G401 (cell line): ENCODE measurements around the gene BRD1. TPM values are rescaled to one million over a fixed set of nuclear protein-coding genes. Genes with fewer than 3 reads are reported as not detected.

ENCODE experiments used
- DNase-seq: peaks from one replicate; pipeline ENCODE4 v3.0.0-alpha.2; 2015; ENCODE audit warnings: low spot score
- in situ Hi-C: cut with HindIII; loops from 2 replicates; pipeline ENCODE4 v1.10.0; 2016; ENCODE audit warnings: low sequenced_read_pairs, mixed read lengths
- total RNA-seq: library from RNA; depleted of rRNA; stranded (reverse); fragments of >200 nt; shearing (Covaris generic); gene quantifications from 2 replicates; pipeline ENCODE4 v1.2.3, GENCODE V29; 2014

BRD1 gene
- total RNA-seq, 1 experiment from 2014 or later: 27.5 TPM

GRCh38 chr22:49777569-49778249 is 50.0 kb downstream of the BRD1 start:
- DNase-seq: no peak
- in situ Hi-C loops: loop anchor here (25.0 kb wide), 1 partner anchor 135 kb away; the partner anchor contains the start of genes ALG12 and CRELD2

DNA sequence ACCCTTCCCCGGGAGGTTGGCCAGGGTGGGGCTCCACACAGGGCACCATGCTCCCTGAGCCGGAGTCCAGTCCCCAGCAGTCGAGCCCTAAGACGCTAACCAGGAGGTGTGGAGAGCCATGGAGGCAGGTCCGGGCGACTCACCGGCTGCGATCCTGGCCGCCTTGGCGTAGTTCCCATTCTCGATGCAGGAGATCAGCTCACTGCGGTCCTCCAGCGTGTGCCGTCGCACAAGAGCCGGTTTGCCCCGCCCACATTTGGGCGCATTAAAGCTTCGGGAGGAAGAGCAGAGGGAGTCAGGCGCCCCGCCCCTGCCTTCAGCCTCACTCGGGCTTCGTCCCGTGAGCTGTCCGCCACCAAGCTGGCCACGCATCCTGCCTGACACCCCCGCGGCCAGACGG is 50.8 kb downstream of the BRD1 start:
- DNase-seq: no peak
- in situ Hi-C loops: loop anchor here (25.0 kb wide), 1 partner anchor 135 kb away; the partner anchor contains the start of genes ALG12 and CRELD2

DNA sequence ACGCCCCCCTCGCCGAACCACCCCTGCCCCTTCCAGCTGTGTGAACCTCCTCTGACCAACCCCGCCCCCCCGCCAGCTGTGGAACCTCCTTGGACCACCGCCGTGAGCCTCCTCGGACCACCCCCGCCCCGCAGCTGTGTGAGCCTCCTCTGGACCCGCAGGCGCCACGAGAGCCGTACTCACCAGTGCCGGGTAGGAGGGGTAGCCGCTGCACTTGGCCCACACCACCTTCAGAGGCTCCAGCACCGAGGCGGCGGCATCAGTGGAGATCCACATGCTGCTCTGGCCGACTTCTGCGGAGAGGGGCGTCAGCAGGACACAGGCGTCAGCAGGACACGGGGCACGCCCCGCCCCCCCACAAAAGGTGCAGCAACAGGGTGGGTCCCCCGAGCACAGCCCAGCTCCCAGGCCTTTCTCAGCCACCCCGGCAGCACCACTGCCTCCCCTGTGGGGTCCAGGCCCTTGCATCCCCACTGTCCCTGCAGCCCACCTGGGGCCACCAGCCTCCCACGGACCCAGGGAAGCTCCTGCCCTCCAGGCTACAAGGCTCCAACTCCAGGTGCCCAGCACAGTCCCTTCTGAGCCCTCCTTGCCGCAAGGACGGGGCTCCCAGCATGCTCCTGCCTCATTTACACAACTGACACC is 51.7 kb downstream of the BRD1 start:
- no peak for DNase-seq
- in situ Hi-C loops: loop anchor here (25.0 kb wide), 1 partner anchor 136 kb away; the partner anchor contains the start of genes ALG12 and CRELD2

DNA sequence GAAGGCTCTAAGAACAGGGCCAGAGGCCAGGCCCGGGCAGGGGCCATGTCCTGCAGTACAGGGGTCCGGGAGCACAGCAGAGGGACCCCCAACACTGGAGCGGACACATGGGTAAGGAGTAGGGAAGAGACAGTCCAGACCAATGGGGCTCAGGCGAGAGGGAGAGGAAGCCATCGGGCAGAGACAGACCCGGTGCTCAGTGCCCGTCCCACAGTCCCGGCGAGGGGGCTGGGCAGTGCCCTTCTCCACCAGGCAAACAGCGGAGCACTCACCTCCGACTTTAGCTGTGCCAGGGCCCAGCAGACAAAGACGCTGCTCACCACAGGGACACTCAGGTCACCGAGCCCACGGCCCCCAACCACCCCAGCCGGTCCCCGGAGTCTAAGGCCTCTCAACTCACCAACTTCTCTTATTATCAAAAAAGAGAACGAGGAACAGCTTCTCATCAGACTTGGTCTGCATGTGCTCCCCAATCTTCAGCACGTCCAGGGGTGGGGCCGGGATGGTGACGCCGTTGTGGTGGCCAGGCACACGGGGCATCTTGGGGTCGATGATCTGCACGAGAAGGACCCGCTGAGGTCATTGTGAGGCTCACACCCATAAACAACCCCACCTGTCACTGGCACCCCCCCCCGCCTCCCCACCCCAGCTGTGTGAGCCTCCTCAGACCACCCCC is 52.3 kb downstream of the BRD1 start:
- DNase-seq: no peak
- in situ Hi-C loops: loop anchor here (25.0 kb wide), 1 partner anchor 137 kb away; the partner anchor contains the start of genes ALG12 and CRELD2

GRCh38 chr22:49774499-49775151 is 53.0 kb downstream of the BRD1 start:
- in situ Hi-C loops: loop anchor here (25.0 kb wide), 1 partner anchor 138 kb away; the partner anchor contains the start of genes ALG12 and CRELD2
- DNase-seq: no peak

GRCh38 chr22:49774046-49774445 is 53.6 kb downstream of the BRD1 start:
- in situ Hi-C loops: no loop called here
- no peak for DNase-seq

DNA sequence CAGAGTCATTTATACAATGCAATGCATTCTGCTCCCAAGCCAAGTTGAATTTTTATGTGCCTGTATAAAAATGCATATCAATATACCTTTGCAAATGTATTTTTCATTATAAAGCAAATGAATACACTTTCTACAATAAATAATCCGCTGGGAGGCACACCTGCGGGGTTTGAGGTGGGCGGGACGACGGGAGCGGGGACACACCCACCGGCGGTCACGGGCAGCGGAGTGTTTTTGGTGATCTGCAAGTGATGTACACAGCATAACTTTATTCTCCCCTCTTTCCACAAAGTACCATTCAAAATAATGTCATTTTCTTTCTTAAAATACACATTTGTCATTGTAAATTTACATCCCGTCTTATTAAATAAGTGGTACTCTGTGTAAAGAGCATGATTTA is 54.1 kb downstream of the BRD1 start:
- in situ Hi-C loops: no loop called here
- no peak for DNase-seq

- no peak for DNase-seq
- in situ Hi-C loops: no loop called here
Observed at GRCh38 chr22:49772692-49773091, 55.0 kb downstream of the BRD1 start.

GRCh38 chr22:49771266-49772065 is 56.2 kb downstream of the BRD1 start:
- no peak for DNase-seq
- in situ Hi-C loops: no loop called here

GRCh38 chr22:49770547-49771265 is 57.0 kb downstream of the BRD1 start:
- no peak for DNase-seq
- in situ Hi-C loops: no loop called here

GRCh38 chr22:49769691-49770546 is 57.8 kb downstream of the BRD1 start:
- in situ Hi-C loops: no loop called here
- no peak for DNase-seq

GRCh38 chr22:49768951-49769690 is 58.6 kb downstream of the BRD1 start:
- in situ Hi-C loops: no loop called here
- DNase-seq: peak; percentile 97

DNA sequence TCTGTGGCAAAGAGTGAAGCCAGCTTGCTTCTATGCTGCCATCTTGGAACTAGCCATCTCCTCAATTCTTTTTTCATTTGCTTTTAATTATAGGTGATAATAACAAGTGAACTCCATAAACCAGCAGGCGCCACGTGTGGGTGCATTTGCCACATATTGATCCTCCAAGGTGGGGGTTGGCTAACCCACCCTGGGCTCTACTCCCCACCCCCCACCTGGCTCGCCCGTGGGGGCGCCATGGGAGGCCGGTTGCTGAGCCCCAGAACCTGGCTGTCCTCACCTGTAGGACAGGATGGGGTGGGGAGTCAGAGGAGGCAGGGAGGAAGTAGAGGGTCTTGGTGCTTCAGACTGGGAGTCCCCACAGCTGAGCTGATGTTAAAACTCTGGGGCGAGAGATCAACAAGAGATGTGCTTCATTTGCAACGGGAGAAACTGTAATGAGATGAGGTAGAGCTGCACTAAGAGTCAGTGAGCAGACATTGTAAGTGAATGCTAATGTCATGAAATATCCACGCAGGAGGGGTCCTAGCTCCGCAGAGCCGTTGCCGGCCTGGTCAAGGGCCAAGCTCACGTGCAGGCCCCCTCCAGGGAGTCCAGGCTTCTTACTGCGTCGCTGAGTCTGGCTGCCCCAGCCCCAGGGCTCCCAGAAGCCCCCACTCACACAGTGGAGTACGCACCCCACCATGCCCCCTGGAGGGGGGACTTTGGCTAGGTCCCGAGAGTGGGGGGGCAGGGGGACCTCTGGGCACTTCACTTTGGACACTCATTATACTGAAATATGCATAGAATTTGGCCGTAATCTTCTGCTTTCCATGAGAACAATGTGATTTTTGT is 59.4 kb downstream of the BRD1 start:
- DNase-seq: no peak
- in situ Hi-C loops: no loop called here

DNA sequence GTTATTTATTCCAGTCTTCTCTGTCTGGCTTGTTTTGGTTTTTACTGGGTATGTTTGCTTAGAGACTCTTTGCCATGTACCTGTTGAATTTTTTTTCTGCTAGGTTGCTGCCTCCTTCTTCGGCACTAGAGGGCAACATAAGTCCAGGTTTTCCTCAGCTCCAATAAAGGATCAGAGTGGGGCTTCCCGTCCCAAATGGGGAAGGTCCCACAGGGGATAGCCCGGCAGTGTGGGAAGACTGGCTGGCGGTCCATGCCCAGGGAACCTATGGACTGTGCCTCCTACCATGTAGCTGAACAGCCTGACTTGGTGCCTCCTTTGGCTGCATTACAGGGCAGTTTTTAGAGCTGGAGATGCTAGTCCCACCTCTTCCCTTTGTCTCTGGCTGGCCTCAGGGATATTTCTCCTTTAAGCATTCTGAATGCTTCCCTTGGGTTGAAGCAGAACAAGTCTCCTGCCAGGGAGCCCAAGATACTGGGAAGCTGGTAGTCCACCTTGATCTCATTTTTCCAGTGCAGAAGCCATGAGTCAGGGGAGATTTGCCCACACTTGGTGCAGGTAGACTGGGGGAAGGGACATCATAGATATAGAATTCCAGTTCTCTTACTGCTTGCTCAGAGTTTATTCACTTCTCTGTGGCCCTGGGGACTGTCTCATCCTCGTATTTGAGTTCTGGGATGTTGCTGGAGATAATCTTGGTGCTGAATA is 60.2 kb downstream of the BRD1 start:
- DNase-seq: peak; percentile 80
- in situ Hi-C loops: no loop called here

- DNase-seq: no peak
- in situ Hi-C loops: no loop called here
Observed at GRCh38 chr22:49765951-49766350, 61.7 kb downstream of the BRD1 start.
